DLD1 (cell line): ENCODE data around the gene HOATZ.

Experiments used
- in situ Hi-C: cut with HindIII; loops from 2 replicates; pipeline ENCODE4 v1.10.0; 2017; ENCODE audit warnings: low sequenced_read_pairs

Gene HOATZ

DNA sequence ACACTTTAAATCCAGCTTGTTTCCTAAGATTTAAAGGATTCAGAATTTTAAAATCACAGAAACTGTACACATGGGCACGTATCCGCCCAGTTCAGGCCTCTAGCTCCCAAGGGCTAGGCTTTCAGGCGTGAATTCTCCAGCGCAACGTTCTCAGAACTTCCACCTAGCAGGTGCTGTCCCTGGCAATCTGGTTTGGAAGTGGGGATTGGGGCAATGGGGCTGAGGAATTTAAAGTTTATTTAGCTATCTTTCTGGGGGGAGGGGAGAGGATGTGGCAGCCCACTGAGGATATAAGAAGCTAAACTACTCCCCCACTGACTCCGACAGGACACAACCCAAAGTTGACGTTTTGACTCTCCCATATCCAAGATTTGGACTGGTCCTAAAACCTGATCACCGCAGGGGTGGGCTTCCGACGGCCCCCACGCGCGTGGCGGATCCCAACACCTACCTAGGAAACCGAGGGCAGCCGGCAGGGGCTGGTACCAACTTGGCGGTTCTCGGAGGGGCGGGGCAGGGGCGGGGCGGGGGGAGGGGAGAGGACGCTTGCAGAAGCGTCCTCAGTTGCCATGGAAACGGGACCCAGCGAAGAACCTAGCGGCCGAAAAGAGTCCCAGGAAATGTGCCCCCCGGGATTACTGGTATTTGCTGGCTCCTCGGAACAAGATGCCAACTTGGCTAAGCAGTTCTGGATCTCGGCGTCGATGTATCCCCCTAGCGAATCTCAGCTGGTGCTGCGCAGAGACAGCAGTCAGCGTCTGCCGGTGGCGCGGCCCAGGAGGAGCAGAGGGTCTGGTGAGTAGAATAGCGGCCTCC lies at the start of gene HOATZ:
Gene HOATZ (plus strand): TSS at position 563 of the 816 bp plus-strand sequence. CDS start 7 bp downstream, at position 570.
- in situ Hi-C loops = no loop called here

- in situ Hi-C loops = no loop called here
Observed at GRCh38 chr11:111465400-111465799, 49.2 kb upstream of the HOATZ start.

DNA sequence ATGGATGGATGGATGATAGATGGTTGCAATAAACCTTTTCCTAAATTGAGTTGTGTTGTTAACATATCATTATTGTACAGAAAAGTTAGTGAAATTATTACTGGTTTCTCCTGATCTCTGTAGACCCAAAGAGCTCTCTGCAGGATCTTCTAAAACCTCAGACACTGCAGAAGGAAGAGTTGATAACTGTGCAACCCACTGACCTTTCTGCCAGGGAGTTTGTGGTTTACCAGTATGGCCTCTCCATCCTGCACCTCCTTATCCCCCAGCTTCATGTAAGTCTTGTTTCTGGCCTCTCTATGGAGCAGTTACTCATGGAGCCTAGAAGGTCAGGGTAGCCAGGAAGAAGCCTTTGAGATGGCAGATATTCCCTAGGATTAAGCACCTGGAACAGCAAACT lies 48.0 kb upstream of the HOATZ start:
- in situ Hi-C loops = no loop called here

DNA sequence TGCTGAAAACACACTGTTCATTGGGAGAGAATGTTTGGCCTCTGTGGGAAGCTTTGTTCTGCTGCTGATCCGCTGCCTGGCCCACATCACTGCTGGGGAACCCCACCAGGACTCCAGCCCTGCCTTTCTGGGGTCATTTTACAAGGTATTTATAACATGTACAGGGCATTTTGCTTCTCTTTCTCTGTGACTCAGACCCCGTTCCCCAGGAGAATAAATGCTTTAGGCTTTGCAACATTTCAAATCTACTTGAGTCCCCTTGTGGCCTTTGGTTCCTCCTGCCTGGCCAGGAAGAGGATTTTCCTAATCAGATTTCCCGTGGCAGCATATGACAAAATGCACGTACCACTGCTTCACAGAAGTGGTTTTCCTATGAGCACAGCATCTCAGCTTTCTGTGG lies 45.4 kb upstream of the HOATZ start:
- in situ Hi-C loops = no loop called here

- in situ Hi-C loops = no loop called here
Observed at GRCh38 chr11:111472228-111472627, 42.4 kb upstream of the HOATZ start.

GRCh38 chr11:111474432-111474831 lies 40.1 kb upstream of the HOATZ start:
- in situ Hi-C loops = no loop called here

GRCh38 chr11:111476366-111476765 lies 38.2 kb upstream of the HOATZ start:
- in situ Hi-C loops = no loop called here

- in situ Hi-C loops = no loop called here
Observed at GRCh38 chr11:111476956-111477355, 37.6 kb upstream of the HOATZ start.

DNA sequence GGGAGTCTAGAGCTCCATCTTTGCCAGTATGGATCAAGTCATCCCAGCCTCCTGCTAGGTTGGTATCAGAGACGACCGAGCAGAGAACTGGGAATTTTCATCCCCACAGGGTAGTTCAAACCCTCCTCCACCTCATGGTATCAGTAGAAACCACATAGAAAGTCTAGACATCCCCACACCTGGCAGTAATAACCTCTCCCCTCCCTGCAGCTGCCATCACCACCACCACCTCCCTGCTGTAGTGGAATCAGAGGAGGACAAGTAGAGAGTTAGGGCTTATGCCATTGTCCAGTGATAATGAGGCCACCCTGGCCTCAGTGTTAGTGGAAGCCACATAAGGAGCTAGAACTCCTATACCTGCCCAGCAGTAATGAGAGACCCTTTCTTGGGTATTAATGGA lies 36.7 kb upstream of the HOATZ start:
- in situ Hi-C loops = no loop called here

- in situ Hi-C loops = no loop called here
Observed at GRCh38 chr11:111479666-111480065, 34.9 kb upstream of the HOATZ start.

- in situ Hi-C loops = no loop called here
Observed at GRCh38 chr11:111483431-111483830, 31.1 kb upstream of the HOATZ start.

DNA sequence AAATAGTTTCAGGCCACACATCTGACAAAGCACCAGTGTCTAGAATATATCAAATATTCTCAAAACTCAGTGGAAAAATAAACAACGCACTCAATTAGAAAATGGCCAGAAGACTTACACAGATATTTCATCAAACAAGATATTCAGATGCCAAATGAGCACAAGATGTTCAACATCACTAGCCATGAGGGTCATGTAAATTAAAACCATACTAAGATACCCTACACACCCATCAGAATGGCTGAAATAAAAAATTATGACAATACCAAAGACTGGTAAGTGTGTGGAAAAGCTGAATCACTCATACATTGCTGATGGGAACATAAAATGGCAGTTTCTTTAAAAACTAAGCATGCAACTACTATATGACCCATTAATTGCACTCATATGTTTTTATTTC lies 24.1 kb upstream of the HOATZ start:
- in situ Hi-C loops = no loop called here

DNA sequence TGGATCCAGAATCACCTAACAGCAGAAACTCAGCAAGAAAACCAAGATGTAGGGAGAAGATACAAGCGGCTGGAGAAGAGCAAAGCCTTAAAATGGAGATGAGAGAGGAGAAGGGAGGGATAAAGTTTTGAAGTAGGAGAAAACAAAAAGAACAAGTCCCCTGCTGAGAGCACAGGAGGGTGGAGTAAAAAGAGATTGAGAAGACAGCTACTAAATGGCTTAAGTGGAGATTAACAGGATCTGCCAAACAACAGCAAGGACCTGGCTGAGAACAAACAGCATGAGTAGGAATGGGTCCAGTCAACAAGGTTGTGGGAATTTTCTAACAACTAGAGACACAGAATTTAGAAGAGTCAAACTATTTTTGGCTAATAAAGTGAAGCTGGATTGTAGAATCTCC lies 20.5 kb upstream of the HOATZ start:
- in situ Hi-C loops = no loop called here

GRCh38 chr11:111499483-111499882 lies 15.1 kb upstream of the HOATZ start:
- in situ Hi-C loops = no loop called here

GRCh38 chr11:111500481-111500880 lies 14.1 kb upstream of the HOATZ start:
- in situ Hi-C loops = no loop called here

GRCh38 chr11:111502611-111503010 lies 12.0 kb upstream of the HOATZ start:
- in situ Hi-C loops = no loop called here

- in situ Hi-C loops = no loop called here
Observed at GRCh38 chr11:111510311-111510710, 4.3 kb upstream of the HOATZ start.

- in situ Hi-C loops = no loop called here
Observed at GRCh38 chr11:111512296-111513239, 2.0 kb upstream of the HOATZ start, which contains the start of gene BTG4. TSS of gene BTG4 (minus strand) at chr11:111512386. CDS start at chr11:111498776, 13,610 bp downstream.

- in situ Hi-C loops = no loop called here
Observed at GRCh38 chr11:111513240-111513605, 1.4 kb upstream of the HOATZ start.

DNA sequence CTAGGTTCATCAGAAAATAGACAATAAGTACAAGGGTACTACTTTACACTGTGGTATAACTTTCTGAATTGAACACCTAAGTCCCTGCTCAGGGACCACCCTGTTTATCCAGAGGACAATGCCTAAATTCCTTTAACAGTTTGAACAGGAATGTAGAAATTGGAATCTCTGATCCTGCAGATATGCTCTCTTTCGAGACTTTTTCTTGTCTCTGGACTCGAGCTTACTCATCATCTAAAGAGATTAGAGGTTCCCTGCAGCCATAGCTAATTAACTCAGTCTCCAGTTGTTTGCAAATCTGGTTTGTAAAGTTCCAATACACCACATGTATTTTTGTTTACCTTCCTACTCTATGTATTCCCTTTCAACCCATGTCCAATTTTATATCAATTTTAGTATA lies 1.0 kb downstream of the HOATZ start:
- in situ Hi-C loops = no loop called here

DNA sequence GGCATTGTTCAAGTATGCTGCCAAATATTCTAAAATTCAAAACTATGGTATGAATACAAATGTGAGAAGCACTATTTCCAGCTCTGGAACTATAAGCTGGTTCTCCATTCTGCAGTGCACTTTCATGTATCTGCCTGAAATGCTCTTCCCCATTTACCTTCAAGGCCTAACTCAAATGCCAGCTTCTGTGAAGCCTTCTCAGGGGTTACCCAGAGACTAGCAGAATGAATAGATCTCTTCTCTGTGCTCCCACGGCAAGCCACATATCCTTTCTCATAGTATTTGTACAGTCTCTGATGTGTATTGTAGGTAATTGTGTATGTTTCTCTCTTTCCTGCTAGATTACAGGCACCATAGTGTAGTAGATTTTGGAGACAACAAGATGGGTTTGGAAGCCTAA lies 4.1 kb downstream of the HOATZ start:
- in situ Hi-C loops = no loop called here

- in situ Hi-C loops = no loop called here
Observed at GRCh38 chr11:111520560-111520959, 6.0 kb downstream of the HOATZ start.
